Neural progenitor cell (in vitro differentiated cells): Measurements from ENCODE around the gene CLNS1A. TPM values are rescaled to one million over a fixed set of nuclear protein-coding genes. Genes with fewer than 3 reads are reported as not detected.

Experiments
- DNase-seq: peaks from one replicate; pipeline ENCODE4 v3.0.0-alpha.2; 2016; ENCODE audit warnings: low spot score
- H2AFZ ChIP-seq: fragments of 200-600 bp; sonication (generic); replicated peaks from 2 replicates; pipeline ENCODE4 v1.6.1; 2016; ENCODE audit warnings: antibody characterized with exemption
- H3F3A ChIP-seq: fragments of 200-600 bp; sonication (generic); 2 replicates; pipeline ENCODE4 v1.6.1; 2016; ENCODE audit warnings: antibody characterized with exemption, low read depth
- H3K27ac ChIP-seq: fragments of 200-600 bp; sonication (generic); 2 replicates; pipeline ENCODE4 v1.5.1; 2016; ENCODE audit warnings: mild to moderate bottlenecking
- H3K27me3 ChIP-seq: fragments of 200-600 bp; sonication (generic); 2 replicates; pipeline ENCODE4 v1.6.1; 2016; ENCODE audit warnings: mild to moderate bottlenecking, moderate library complexity
- H3K36me3 ChIP-seq: fragments of 200-600 bp; sonication (generic); 2 replicates; pipeline ENCODE4 v1.5.1; 2016
- H3K4me1 ChIP-seq: fragments of 200-600 bp; sonication (generic); 2 replicates; pipeline ENCODE4 v1.6.1; 2016; ENCODE audit warnings: mixed run types
- H3K4me2 ChIP-seq: fragments of 200-600 bp; sonication (generic); 2 replicates; pipeline ENCODE4 v1.6.1; 2016
- H3K4me3 ChIP-seq: fragments of 200-600 bp; sonication (generic); 2 replicates; pipeline ENCODE4 v1.5.1; 2016
- H3K79me2 ChIP-seq: fragments of 200-600 bp; sonication (generic); 2 replicates; pipeline ENCODE4 v1.6.1; 2016; ENCODE audit warnings: low read depth
- H3K9ac ChIP-seq: fragments of 200-600 bp; sonication (generic); 2 replicates; pipeline ENCODE4 v1.6.1; 2016
- H3K9me3 ChIP-seq: fragments of 200-600 bp; sonication (generic); 2 replicates; pipeline ENCODE4 v1.5.1; 2016; ENCODE audit warnings: low read depth
- H4K20me1 ChIP-seq: fragments of 200-600 bp; sonication (generic); 2 replicates; pipeline ENCODE4 v1.6.1; 2016; ENCODE audit warnings: low read depth
- H3K27ac Mint-ChIP-seq: 3 replicates; pipeline ENCODE4 v1.8.0; 2021; ENCODE audit warnings: mixed read lengths
- H3K27me3 Mint-ChIP-seq: 2 replicates; pipeline ENCODE4 v1.8.0; 2022; ENCODE audit warnings: low read depth, mild to moderate bottlenecking, inconsistent platforms, moderate library complexity, mixed read lengths; ENCODE audit not compliant: insufficient read depth
- H3K36me3 Mint-ChIP-seq: 3 replicates; pipeline ENCODE4 v1.8.0; 2021; ENCODE audit warnings: mixed read lengths
- H3K4me1 Mint-ChIP-seq: 3 replicates; pipeline ENCODE4 v1.8.0; 2021; ENCODE audit warnings: mixed read lengths
- H3K4me3 Mint-ChIP-seq: 3 replicates; pipeline ENCODE4 v1.8.0; 2021; ENCODE audit warnings: mild to moderate bottlenecking, moderate library complexity, mixed read lengths
- H3K9me3 Mint-ChIP-seq: 3 replicates; pipeline ENCODE4 v1.8.0; 2020; ENCODE audit warnings: mixed read lengths
- EZH2 ChIP-seq: fragments of 200-600 bp; sonication (generic); IDR thresholded peaks from 2 replicates; pipeline ENCODE4 v1.6.1; 2017; ENCODE audit warnings: antibody characterized with exemption, mild to moderate bottlenecking, moderate library complexity
- EZH2phosphoT487 ChIP-seq: fragments of 200-600 bp; sonication (generic); IDR thresholded peaks from 2 replicates; pipeline ENCODE4 v1.6.1; 2017; ENCODE audit warnings: antibody characterized with exemption
- total RNA-seq: library from RNA; depleted of rRNA; stranded (reverse); fragments of >200 nt; gene quantifications from 2 replicates; pipeline ENCODE4 v1.2.3, GENCODE V29; 2015; ENCODE audit warnings: low replicate concordance
- TF ChIP-seq, protein P1 (sequence below): fragments of 200-600 bp; sonication (generic); IDR thresholded peaks from 2 replicates; pipeline ENCODE4 v1.5.1; 2017; ENCODE audit warnings: antibody characterized with exemption, mild to moderate bottlenecking

The CLNS1A gene
- total RNA-seq, 1 donor from 2014 or later, result 413 TPM

DNA sequence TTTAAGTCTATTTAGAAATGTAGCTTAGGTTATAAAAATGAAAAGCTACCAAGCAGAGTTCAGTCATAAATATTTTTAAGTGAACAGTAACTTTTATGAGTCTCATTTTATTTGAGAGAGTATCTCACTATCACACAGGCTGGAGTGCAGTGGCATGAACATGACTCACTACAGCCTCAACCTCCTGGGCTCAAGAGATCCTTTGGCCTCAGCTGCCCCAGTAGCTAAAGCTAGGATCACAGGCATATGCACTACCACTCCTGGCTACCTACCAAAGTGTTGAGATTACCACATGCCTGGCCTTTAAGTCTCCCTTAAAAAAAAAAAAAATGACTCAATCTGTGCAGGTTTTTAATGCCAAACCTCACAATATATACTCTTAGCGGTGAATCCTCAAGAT is 34.7 kb upstream of the CLNS1A start:
- H4K20me1 ChIP-seq, result peaks cover 2% of the 10 kb centered on the region
- DNase-seq, result no peak
- H3K36me3 ChIP-seq, result peaks cover 31% of the 10 kb centered on the region
- no peaks in the 10 kb centered on the region for H3F3A ChIP-seq
- no peaks in the 10 kb centered on the region for H3K4me1 ChIP-seq
- no peaks in the 10 kb centered on the region for H3K4me1 Mint-ChIP-seq
- no peaks in the 10 kb centered on the region for H3K9me3 ChIP-seq
- no peaks in the 10 kb centered on the region for H3K79me2 ChIP-seq
- no peak overlapping the region for H3K9ac ChIP-seq
- H3K36me3 Mint-ChIP-seq, result peaks cover 51% of the 10 kb centered on the region
- H3K27ac Mint-ChIP-seq, result no peak overlapping the region
- no peaks in the 10 kb centered on the region for H3K27me3 Mint-ChIP-seq
- H3K27me3 ChIP-seq, result no peaks in the 10 kb centered on the region
- H3K4me2 ChIP-seq, result no peak overlapping the region
- no peak overlapping the region for H3K4me3 ChIP-seq
- H3K9me3 Mint-ChIP-seq, result no peaks in the 10 kb centered on the region
- no peak overlapping the region for H3K4me3 Mint-ChIP-seq
- TF ChIP-seq EZH2, result no peak
- no peak for TF ChIP-seq EZH2phosphoT487
- TF ChIP-seq, protein P1, sequence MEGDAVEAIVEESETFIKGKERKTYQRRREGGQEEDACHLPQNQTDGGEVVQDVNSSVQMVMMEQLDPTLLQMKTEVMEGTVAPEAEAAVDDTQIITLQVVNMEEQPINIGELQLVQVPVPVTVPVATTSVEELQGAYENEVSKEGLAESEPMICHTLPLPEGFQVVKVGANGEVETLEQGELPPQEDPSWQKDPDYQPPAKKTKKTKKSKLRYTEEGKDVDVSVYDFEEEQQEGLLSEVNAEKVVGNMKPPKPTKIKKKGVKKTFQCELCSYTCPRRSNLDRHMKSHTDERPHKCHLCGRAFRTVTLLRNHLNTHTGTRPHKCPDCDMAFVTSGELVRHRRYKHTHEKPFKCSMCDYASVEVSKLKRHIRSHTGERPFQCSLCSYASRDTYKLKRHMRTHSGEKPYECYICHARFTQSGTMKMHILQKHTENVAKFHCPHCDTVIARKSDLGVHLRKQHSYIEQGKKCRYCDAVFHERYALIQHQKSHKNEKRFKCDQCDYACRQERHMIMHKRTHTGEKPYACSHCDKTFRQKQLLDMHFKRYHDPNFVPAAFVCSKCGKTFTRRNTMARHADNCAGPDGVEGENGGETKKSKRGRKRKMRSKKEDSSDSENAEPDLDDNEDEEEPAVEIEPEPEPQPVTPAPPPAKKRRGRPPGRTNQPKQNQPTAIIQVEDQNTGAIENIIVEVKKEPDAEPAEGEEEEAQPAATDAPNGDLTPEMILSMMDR, result no peak
- H3K27ac ChIP-seq, result no peak overlapping the region
- no peak overlapping the region for H2AFZ ChIP-seq

DNA sequence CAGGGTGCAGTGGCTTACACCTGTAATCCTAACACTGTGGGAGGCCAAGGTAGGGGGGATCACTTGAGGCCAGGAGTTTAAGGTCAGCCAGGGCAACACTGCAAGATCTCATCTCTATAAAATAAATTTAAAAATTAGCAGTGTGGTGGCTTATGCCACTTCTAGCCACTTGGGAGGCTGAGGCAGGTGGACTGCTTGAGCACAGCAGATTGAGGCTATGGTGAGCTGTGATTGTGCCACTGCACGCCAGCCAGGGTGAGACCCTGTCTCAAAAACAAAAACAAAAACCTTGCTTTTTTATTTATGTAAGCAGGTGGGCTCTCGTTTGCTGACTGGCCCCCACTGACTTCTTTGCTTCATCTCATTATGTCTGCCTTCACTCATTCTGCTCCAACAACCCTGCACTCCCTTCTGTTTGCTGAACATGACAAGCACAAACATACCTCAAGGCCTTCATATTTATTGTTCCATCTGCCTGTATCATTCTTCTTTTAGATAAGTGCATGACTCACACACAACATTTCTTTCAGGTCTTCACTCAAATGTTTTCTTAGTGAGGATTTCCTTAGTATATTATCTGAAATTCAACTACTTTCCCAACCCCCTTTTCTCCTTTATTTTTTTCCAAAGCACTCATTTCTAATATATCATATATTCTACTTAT is 32.4 kb upstream of the CLNS1A start:
- Mint-ChIP-seq H3K4me1 (no peaks in the 10 kb centered on the region), H3K36me3 (peaks cover 35% of the 10 kb centered on the region), H3K4me3 (no peak overlapping the region), H3K27me3 (no peaks in the 10 kb centered on the region), H3K27ac (no peak overlapping the region), H3K9me3 (no peaks in the 10 kb centered on the region)
- Histone ChIP-seq H4K20me1 (peaks cover 2% of the 10 kb centered on the region), H3K9me3 (no peaks in the 10 kb centered on the region), H2AFZ (no peak overlapping the region), H3K4me2 (no peak overlapping the region), H3K9ac (no peak overlapping the region), H3K4me3 (no peak overlapping the region), H3K36me3 (peaks cover 23% of the 10 kb centered on the region), H3F3A (peaks cover 10% of the 10 kb centered on the region), H3K79me2 (no peaks in the 10 kb centered on the region), H3K27ac (no peak overlapping the region), H3K27me3 (no peaks in the 10 kb centered on the region), H3K4me1 (no peaks in the 10 kb centered on the region)
- TF ChIP-seq EZH2, result no peak
- TF ChIP-seq EZH2phosphoT487, result no peak
- TF ChIP-seq, protein P1, result no peak
- DNase-seq, result no peak

DNA sequence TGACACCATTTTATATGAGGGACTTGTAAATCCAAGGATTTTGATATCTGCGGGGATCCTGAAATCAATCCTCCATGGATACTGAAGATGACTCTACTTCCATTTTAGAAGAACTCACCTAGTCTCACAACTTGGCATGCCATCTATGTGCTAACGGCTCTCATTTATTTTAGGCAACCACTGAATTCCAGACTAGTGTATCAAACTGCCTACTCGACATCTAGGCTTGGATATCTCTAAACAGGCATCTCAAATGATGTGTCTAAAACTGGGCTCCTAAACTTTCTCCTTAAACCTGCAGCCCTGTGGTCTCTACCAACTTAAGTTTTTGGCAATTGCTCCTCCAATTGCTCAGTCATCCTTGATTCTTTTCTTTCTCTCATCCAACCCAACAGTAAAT is 31.2 kb upstream of the CLNS1A start:
- H3K27me3 Mint-ChIP-seq, result no peaks in the 10 kb centered on the region

More for the DNA sequence above, 31.2 kb upstream of the CLNS1A start:
- TF ChIP-seq EZH2, result no peak
- TF ChIP-seq EZH2phosphoT487, result no peak
- TF ChIP-seq, protein P1, result no peak
- Histone ChIP-seq H3K36me3 (peaks cover 21% of the 10 kb centered on the region), H3K9me3 (no peaks in the 10 kb centered on the region), H3K4me2 (no peak overlapping the region), H3K79me2 (no peaks in the 10 kb centered on the region), H3K4me1 (no peaks in the 10 kb centered on the region), H4K20me1 (peaks cover 2% of the 10 kb centered on the region), H3K27me3 (no peaks in the 10 kb centered on the region), H3F3A (peaks cover 20% of the 10 kb centered on the region), H3K4me3 (no peak overlapping the region), H3K27ac (no peak overlapping the region), H2AFZ (no peak overlapping the region), H3K9ac (no peak overlapping the region)
- Mint-ChIP-seq H3K27ac (no peak overlapping the region), H3K36me3 (peaks cover 31% of the 10 kb centered on the region), H3K9me3 (no peaks in the 10 kb centered on the region), H3K4me1 (no peaks in the 10 kb centered on the region), H3K4me3 (no peak overlapping the region)
- no peak for DNase-seq
